ENCODE data around the gene HOXC12. TPM values are rescaled to one million over a fixed set of nuclear protein-coding genes. Genes with fewer than 3 reads are reported as not detected.

The HOXC12 gene
- total and polyA plus RNA-seq, 2 donors (not counting 1 experiment from before 2014, with no cell fraction given) = not detected

DNA sequence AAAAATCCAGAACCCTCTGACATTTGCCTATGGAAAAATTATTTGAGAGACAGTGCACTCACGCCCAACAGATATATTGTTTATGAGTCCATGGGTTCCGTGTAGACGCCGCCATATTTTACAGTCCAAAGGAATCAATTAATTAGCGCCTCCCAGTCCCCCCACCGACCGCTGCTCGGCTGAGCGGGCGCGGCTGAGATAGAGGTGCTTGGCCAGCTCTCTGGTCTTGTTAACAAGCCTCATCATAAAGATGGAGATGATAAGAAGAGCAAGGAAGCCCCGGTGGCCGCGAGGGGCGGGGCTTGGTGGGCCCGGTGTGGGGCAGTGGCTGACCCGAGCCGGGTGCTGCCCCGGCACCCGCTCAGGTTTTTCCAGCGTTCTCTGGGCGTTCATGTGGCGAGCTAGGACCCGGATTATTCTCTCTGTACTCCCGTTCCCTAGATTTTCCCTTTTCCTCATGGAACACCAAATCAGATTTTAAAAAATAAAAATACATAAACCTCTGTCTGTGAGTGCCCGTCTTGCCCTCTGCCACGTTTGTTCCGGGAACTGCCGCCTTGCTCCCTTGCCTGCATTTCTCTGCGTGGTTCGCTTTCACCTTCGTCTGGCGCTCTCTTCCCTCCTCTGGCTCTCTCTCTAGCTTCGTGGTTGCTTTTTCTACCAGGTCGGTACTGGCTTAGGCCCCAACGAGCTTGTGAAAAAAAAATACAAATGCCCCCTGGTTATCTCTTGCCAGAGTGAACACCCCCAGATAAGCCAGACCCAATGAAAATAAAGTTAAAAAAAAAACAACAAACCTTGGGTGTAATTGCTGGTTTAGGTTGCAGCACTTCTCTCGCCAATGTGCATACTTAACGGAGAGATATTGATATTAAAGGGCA is 9.0 kb downstream of the HOXC12 start:
- CTCF ChIA-PET = interaction anchor here (0.6 kb wide), 1 partner anchor 42 kb away, joined by 3 read pairs; no protein-coding TSS in a partner anchor
- Histone ChIP-seq H2AFZ (ENCODE audit: insufficient read depth, low read depth, low read length, poor library complexity, severe bottlenecking) (no peak overlapping the region), H3K79me2 (ENCODE audit: control insufficient read depth, insufficient read depth, low read length) (no peaks in the 10 kb centered on the region), H3K4me2 (replicated peaks; ENCODE audit: low read depth, low read length, poor library complexity, severe bottlenecking) (no peak overlapping the region), H3K9ac (ENCODE audit: low read length) (no peak overlapping the region), H3K27me3 (replicated peaks in 1 of 4; ENCODE audit: control extremely low read depth in 1 of 4, control insufficient read depth in 3 of 4, insufficient read depth in 4 of 4, low read length in 3 of 4) (peaks cover 1 to 99% (median 91%) of the 10 kb centered on the region in 4 experiments), H3K27ac (ENCODE audit: low read length in 2 of 2) (no peak overlapping the region), H3K4me3 (ENCODE audit: control extremely low read depth in 1 of 5, extremely low read depth in 1 of 5, insufficient read depth in 1 of 5, low read depth in 2 of 5, low read length in 4 of 5) (no peak overlapping the region), H4K20me1 (ENCODE audit: control insufficient read depth, insufficient read depth, low read length, poor library complexity, severe bottlenecking) (no peaks in the 10 kb centered on the region), H3K9me3 (ENCODE audit: control extremely low read depth in 1 of 3, control insufficient read depth in 2 of 3, insufficient read depth in 1 of 3, low read length in 2 of 3) (peaks cover 1 to 66% (median 3%) of the 10 kb centered on the region in 3 donors), H3K4me1 (ENCODE audit: control insufficient read depth in 2 of 2, insufficient read depth in 2 of 2, low read length in 2 of 2) (peaks cover 28 to 49% of the 10 kb centered on the region in 2 donors), H3K36me3 (replicated peaks in 1 of 2; ENCODE audit: control extremely low read depth in 1 of 2, control insufficient read depth in 1 of 2, extremely low read depth in 1 of 2, insufficient read depth in 2 of 2, low read length in 1 of 2) (no peaks in the 10 kb centered on the region)
- Mint-ChIP-seq H3K9me3 (ENCODE audit: insufficient read depth) (no peaks in the 10 kb centered on the region), H3K4me3 (no peak overlapping the region), H3K27ac (no peak overlapping the region), H3K4me1 (peaks cover 23% of the 10 kb centered on the region), H3K27me3 (peaks cover 90% of the 10 kb centered on the region)
- ATAC-seq (ENCODE audit: low read depth) (no peak), DNase-seq (no peak)
- intact Hi-C loops (cut with micrococcal nuclease) = no loop called here
- TF ChIP-seq EZH2 (IDR thresholded peaks at IDR 0.05; ENCODE audit: borderline replicate concordance, insufficient read depth, low read depth, low read length, poor library complexity, severe bottlenecking) = no peak
- no peak for TF ChIP-seq CTCF (IDR thresholded peaks at IDR 0.05)
- 16% methylated on average over 24 of the region's 38 CpGs for WGBS (ENCODE audit: insufficient coverage)
- POLR2A ChIA-PET = no interaction called here

DNA sequence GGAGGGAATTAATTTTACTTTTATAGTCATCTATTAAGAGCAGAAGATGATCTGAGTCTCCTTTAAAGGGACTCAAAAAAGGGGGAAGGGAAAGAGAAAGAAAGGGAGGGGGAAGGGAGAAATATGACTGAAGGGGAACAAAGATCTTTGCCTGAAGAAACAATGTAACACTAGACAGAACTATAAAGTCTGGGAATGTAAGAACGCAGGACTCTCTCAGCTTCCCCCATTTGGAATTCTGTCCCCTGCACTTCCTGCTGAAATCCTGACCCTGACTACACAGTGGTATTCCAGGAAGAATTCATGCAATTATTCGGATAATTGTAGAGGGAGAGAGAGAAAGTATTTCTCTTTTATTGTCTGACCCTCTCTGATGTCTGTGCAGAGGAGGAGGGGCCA is 9.6 kb downstream of the HOXC12 start:
- ChIA-PET CTCF (interaction anchor here (0.6 kb wide), 1 partner anchor 41 kb away, joined by 3 read pairs; no protein-coding TSS in a partner anchor), POLR2A (interaction anchor here (0.6 kb wide), 1 partner anchor 45 kb away, joined by 5 read pairs; the partner anchor contains the start of gene HOXC8)
- no peak for TF ChIP-seq EZH2 (IDR thresholded peaks at IDR 0.05; ENCODE audit: borderline replicate concordance, insufficient read depth, low read depth, low read length, poor library complexity, severe bottlenecking)
- Histone ChIP-seq H3K4me3 (ENCODE audit: control extremely low read depth in 1 of 5, extremely low read depth in 1 of 5, insufficient read depth in 1 of 5, low read depth in 2 of 5, low read length in 4 of 5) (no peak overlapping the region), H3K36me3 (replicated peaks in 1 of 2; ENCODE audit: control extremely low read depth in 1 of 2, control insufficient read depth in 1 of 2, extremely low read depth in 1 of 2, insufficient read depth in 2 of 2, low read length in 1 of 2) (no peaks in the 10 kb centered on the region), H3K79me2 (ENCODE audit: control insufficient read depth, insufficient read depth, low read length) (no peaks in the 10 kb centered on the region), H3K9ac (ENCODE audit: low read length) (no peak overlapping the region), H3K4me2 (replicated peaks; ENCODE audit: low read depth, low read length, poor library complexity, severe bottlenecking) (no peak overlapping the region), H4K20me1 (ENCODE audit: control insufficient read depth, insufficient read depth, low read length, poor library complexity, severe bottlenecking) (no peaks in the 10 kb centered on the region), H3K27ac (ENCODE audit: low read length in 2 of 2) (no peak overlapping the region), H2AFZ (ENCODE audit: insufficient read depth, low read depth, low read length, poor library complexity, severe bottlenecking) (no peak overlapping the region), H3K27me3 (replicated peaks in 1 of 4; ENCODE audit: control extremely low read depth in 1 of 4, control insufficient read depth in 3 of 4, insufficient read depth in 4 of 4, low read length in 3 of 4) (peaks cover 1 to 99% (median 92%) of the 10 kb centered on the region in 4 experiments), H3K4me1 (ENCODE audit: control insufficient read depth in 2 of 2, insufficient read depth in 2 of 2, low read length in 2 of 2) (peaks cover 28 to 53% of the 10 kb centered on the region in 2 donors), H3K9me3 (ENCODE audit: control extremely low read depth in 1 of 3, control insufficient read depth in 2 of 3, insufficient read depth in 1 of 3, low read length in 2 of 3) (peaks cover 1 to 70% (median 3%) of the 10 kb centered on the region in 3 donors)
- Mint-ChIP-seq H3K4me3 (no peak overlapping the region), H3K9me3 (ENCODE audit: insufficient read depth) (no peaks in the 10 kb centered on the region), H3K4me1 (peaks cover 23% of the 10 kb centered on the region), H3K27ac (no peak overlapping the region), H3K27me3 (peaks cover 90% of the 10 kb centered on the region)
- no CpG with 5 or more reads among the region's 2 CpGs for WGBS (ENCODE audit: insufficient coverage)
- DNase-seq = no peak
- intact Hi-C loops (cut with micrococcal nuclease) = no loop called here
- ATAC-seq (ENCODE audit: low read depth) = no peak
